ENCODE results near the gene RREB1. TPM values are rescaled to one million over a fixed set of nuclear protein-coding genes. Genes with fewer than 3 reads are reported as not detected.

Gene RREB1
- total RNA-seq, 1 experiment from 2014 or later = 30.7 TPM

- ChIA-PET POLR2A (no interaction called here), CTCF (no interaction called here)
- intact Hi-C loops (cut with micrococcal nuclease; ENCODE audit: unreplicated experiment) (loop anchor here (2.0 to 5.0 kb wide), 2 partner anchors 25 to 130 kb away; no protein-coding TSS in a partner anchor), in situ Hi-C loops (cut with HindIII; ENCODE audit: low pct_unique_long_range_greater_than_20kb, low sequenced_read_pairs) (no loop called here)
- Histone ChIP-seq H3K4me3 (ENCODE audit: low read depth in 2 of 2, low read length in 2 of 2) (no peak overlapping the region; a peak in 1 of 4 replicates), H3K36me3 (ENCODE audit: control insufficient read depth, insufficient read depth, low read length) (no peaks in the 10 kb centered on the region; the same call in 1 of the 2 replicates), H3K27ac (ENCODE audit: low read length) (peak overlapping the region; percentile 25), H3K4me1 (ENCODE audit: control insufficient read depth, insufficient read depth, low read length) (peaks cover 66% of the 10 kb centered on the region), H3K27me3 (ENCODE audit: control insufficient read depth, insufficient read depth, low read length) (no peaks in the 10 kb centered on the region), H3K9me3 (ENCODE audit: control insufficient read depth, insufficient read depth, low read depth, low read length) (no peaks in the 10 kb centered on the region)
- no TSS peak for BruUV-seq (replicated peaks)
- ATAC-seq (no peak), DNase-seq (ENCODE audit: low read depth, low spot score) (no peak)
- no peak for TF ChIP-seq TCF7L2 (IDR thresholded peaks at IDR 0.05; ENCODE audit: low read depth, low read length)
- no peak for TF ChIP-seq CTCF (IDR thresholded peaks at IDR 0.05)
- no peak for TF ChIP-seq POLR2AphosphoS5 (IDR thresholded peaks at IDR 0.05; ENCODE audit: low read depth, low read length)
- no peak for TF ChIP-seq SIN3A (IDR thresholded peaks at IDR 0.05; ENCODE audit: borderline replicate concordance, insufficient read depth, low read depth, low read length)
- no peak for TF ChIP-seq REST (IDR thresholded peaks at IDR 0.05; ENCODE audit: insufficient read depth in 1 of 2, low read depth in 2 of 2, low read length in 1 of 2)
These were observed 4.4 kb downstream of the RREB1 start for GRCh38 chr6:7112171-7112570.

- intact Hi-C loops (cut with micrococcal nuclease; ENCODE audit: unreplicated experiment) = loop anchor here (2.0 to 5.0 kb wide), 2 partner anchors 24 to 129 kb away; no protein-coding TSS in a partner anchor
- DNase-seq (ENCODE audit: low read depth, low spot score) (no peak), ATAC-seq (peak; percentile 57)
- no TSS peak for BruUV-seq (replicated peaks)
- ChIA-PET POLR2A (interaction anchor here (0.6 kb wide), 1 partner anchor 12 kb away, joined by 3 read pairs; no protein-coding TSS in a partner anchor), CTCF (no interaction called here)
- peak overlapping the region; percentile 15 to 23; a peak in 2 of 4 replicates for H3K4me3 ChIP-seq (ENCODE audit: low read depth in 2 of 2, low read length in 2 of 2)
- H3K9me3 ChIP-seq (ENCODE audit: control insufficient read depth, insufficient read depth, low read depth, low read length) = no peaks in the 10 kb centered on the region
- in situ Hi-C loops (cut with HindIII; ENCODE audit: low pct_unique_long_range_greater_than_20kb, low sequenced_read_pairs) = no loop called here
- peaks cover 66% of the 10 kb centered on the region for H3K4me1 ChIP-seq (ENCODE audit: control insufficient read depth, insufficient read depth, low read length)
- no peak for TF ChIP-seq TCF7L2 (IDR thresholded peaks at IDR 0.05; ENCODE audit: low read depth, low read length)
- TF ChIP-seq REST (IDR thresholded peaks at IDR 0.05; ENCODE audit: insufficient read depth in 1 of 2, low read depth in 2 of 2, low read length in 1 of 2) = no peak
- TF ChIP-seq POLR2AphosphoS5 (IDR thresholded peaks at IDR 0.05; ENCODE audit: low read depth, low read length) = no peak
- TF ChIP-seq CTCF (IDR thresholded peaks at IDR 0.05) = no peak
- no peak for TF ChIP-seq SIN3A (IDR thresholded peaks at IDR 0.05; ENCODE audit: borderline replicate concordance, insufficient read depth, low read depth, low read length)
- H3K27ac ChIP-seq (ENCODE audit: low read length) = peak overlapping the region; percentile 25
- no peaks in the 10 kb centered on the region; the same call in 1 of the 2 replicates for H3K36me3 ChIP-seq (ENCODE audit: control insufficient read depth, insufficient read depth, low read length)
- H3K27me3 ChIP-seq (ENCODE audit: control insufficient read depth, insufficient read depth, low read length) = no peaks in the 10 kb centered on the region
These were observed 5.1 kb downstream of the RREB1 start for GRCh38 chr6:7112741-7113313.
